Uterus (tissue), 2 donors: ENCODE results near the gene HBEGF.

Source experiments
- CTCF ChIP-seq, 4 experiments: fragments of 200-600 bp in 2 of 4; fragments of 450-650 bp in 2 of 4; sonication (generic) in 2 of 4; IDR thresholded peaks; one replicate each; pipeline ENCODE4 v1.5.1; 2016 to 2019; ENCODE audit warnings: antibody characterized with exemption in 4 of 4, mild to moderate bottlenecking in 2 of 4, moderate library complexity in 1 of 4
- POLR2A ChIP-seq, 2 donors: fragments of 450-650 bp; IDR thresholded peaks; one replicate each; pipeline ENCODE4 v1.6.1; 2016; ENCODE audit warnings: antibody characterized with exemption in 2 of 2, mild to moderate bottlenecking in 1 of 2, moderate library complexity in 1 of 2

GRCh38 chr5:140382866-140383265 lies 36.5 kb upstream of the HBEGF start:
- TF ChIP-seq CTCF (IDR thresholded peaks at IDR 0.05), result no peak
- no peak for TF ChIP-seq POLR2A (IDR thresholded peaks at IDR 0.05)
